Measurements from ENCODE around the gene RAPGEF3.
A peak's percentile ranks its signal among the peaks of the same experiment; 100 is the strongest.

The RAPGEF3 gene

DNA sequence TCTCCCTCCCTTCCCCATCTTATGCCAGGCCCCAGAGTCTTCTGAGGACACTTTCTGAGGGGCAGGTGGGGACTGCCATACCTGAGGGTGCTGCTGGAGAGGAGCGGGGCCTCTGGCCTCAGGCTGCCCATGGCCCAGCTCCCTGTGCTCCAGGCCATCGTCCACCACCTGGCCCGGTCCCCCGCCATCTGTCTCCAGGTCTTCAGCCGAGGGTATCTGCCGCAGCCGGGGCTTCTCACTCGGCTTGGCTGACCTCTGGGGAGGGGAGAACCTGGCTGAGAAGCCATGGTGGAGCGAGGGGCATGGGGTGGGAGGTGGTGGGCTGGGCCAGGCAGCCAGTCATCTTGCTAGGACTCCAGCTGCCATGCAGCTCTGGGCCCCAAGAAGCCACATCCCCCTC is 36.0 kb upstream of the RAPGEF3 start:
- H4K91ac ChIP-seq (ENCODE audit: low read length): no peak overlapping the region
- no peak overlapping the region for H2BK15ac ChIP-seq (ENCODE audit: low read depth, poor library complexity, severe bottlenecking)
- H2BK12ac ChIP-seq (ENCODE audit: low read length in 2 of 2): no peak overlapping the region
- no peak overlapping the region for H3K9ac ChIP-seq (ENCODE audit: low read length)
- H2BK120ac ChIP-seq (ENCODE audit: low read depth, low read length): no peak overlapping the region
- no peaks in the 10 kb centered on the region for H3K9me3 ChIP-seq (ENCODE audit: control insufficient read depth, low read length)
- DNase-seq: no peak
- no peak overlapping the region for H2AFZ ChIP-seq (ENCODE audit: low read depth, low read length)
- no peak overlapping the region for H3K27ac ChIP-seq (ENCODE audit: low read length, poor library complexity, severe bottlenecking)
- H3K4me3 ChIP-seq (ENCODE audit: insufficient read depth in 1 of 2, low read depth in 1 of 2, low read length in 2 of 2): no peak overlapping the region
- peaks cover 88 to 94% of the 10 kb centered on the region in 2 experiments for H3K36me3 ChIP-seq (ENCODE audit: control insufficient read depth in 1 of 2, insufficient read depth in 2 of 2, low read depth in 1 of 2, low read length in 2 of 2)
- H3K14ac ChIP-seq (ENCODE audit: low read length in 2 of 2): no peak overlapping the region
- H4K8ac ChIP-seq (ENCODE audit: low read length): no peak overlapping the region
- no peak overlapping the region for H2AK5ac ChIP-seq (ENCODE audit: low read length, severe bottlenecking)
- H3K4me1 ChIP-seq (ENCODE audit: control insufficient read depth, insufficient read depth, low read depth, low read length): peaks cover 6% of the 10 kb centered on the region
- WGBS: 96% methylated on average over 9 of the region's 9 CpGs
- no peak overlapping the region for H2BK5ac ChIP-seq (ENCODE audit: low read depth, low read length, poor library complexity, severe bottlenecking)
- H3K4ac ChIP-seq (ENCODE audit: low read depth in 1 of 2, low read length in 2 of 2): no peak overlapping the region
- peaks cover 62% of the 10 kb centered on the region for H3K79me1 ChIP-seq (replicated peaks; ENCODE audit: low read length, poor library complexity, severe bottlenecking)
- H3K18ac ChIP-seq (ENCODE audit: low read depth in 1 of 2, low read length in 2 of 2): no peak overlapping the region
- H3K4me2 ChIP-seq (ENCODE audit: low read length, poor library complexity, severe bottlenecking): no peak overlapping the region
- H3K23ac ChIP-seq (ENCODE audit: low read length in 2 of 2): no peak overlapping the region
- H3K27me3 ChIP-seq (ENCODE audit: control insufficient read depth in 1 of 2, insufficient read depth in 1 of 2, low read length in 2 of 2): no peaks in the 10 kb centered on the region

GRCh38 chr12:47793015-47793681 is 34.5 kb upstream of the RAPGEF3 start:
- H3K18ac ChIP-seq (ENCODE audit: low read depth in 1 of 2, low read length in 2 of 2): no peak overlapping the region
- no peak overlapping the region for H3K4me2 ChIP-seq (ENCODE audit: low read length, poor library complexity, severe bottlenecking)
- H3K4ac ChIP-seq (ENCODE audit: low read depth in 1 of 2, low read length in 2 of 2): no peak overlapping the region
- no peaks in the 10 kb centered on the region for H3K27me3 ChIP-seq (ENCODE audit: control insufficient read depth in 1 of 2, insufficient read depth in 1 of 2, low read length in 2 of 2)
- no peak overlapping the region for H2BK12ac ChIP-seq (ENCODE audit: low read length in 2 of 2)
- H4K8ac ChIP-seq (ENCODE audit: low read length): peak overlapping the region; percentile 21
- no peak overlapping the region for H3K23ac ChIP-seq (ENCODE audit: low read length in 2 of 2)
- H2AFZ ChIP-seq (ENCODE audit: low read depth, low read length): no peak overlapping the region
- H2AK5ac ChIP-seq (ENCODE audit: low read length, severe bottlenecking): no peak overlapping the region
- H3K4me1 ChIP-seq (ENCODE audit: control insufficient read depth, insufficient read depth, low read depth, low read length): peaks cover 2% of the 10 kb centered on the region
- H4K91ac ChIP-seq (ENCODE audit: low read length): no peak overlapping the region
- no peak overlapping the region for H2BK120ac ChIP-seq (ENCODE audit: low read depth, low read length)
- WGBS: 94% methylated on average over 15 of the region's 15 CpGs
- no peak overlapping the region for H3K9ac ChIP-seq (ENCODE audit: low read length)
- H3K4me3 ChIP-seq (ENCODE audit: insufficient read depth in 1 of 2, low read depth in 1 of 2, low read length in 2 of 2): no peak overlapping the region
- H3K9me3 ChIP-seq (ENCODE audit: control insufficient read depth, low read length): no peaks in the 10 kb centered on the region
- H2BK5ac ChIP-seq (ENCODE audit: low read depth, low read length, poor library complexity, severe bottlenecking): no peak overlapping the region
- H3K14ac ChIP-seq (ENCODE audit: low read length in 2 of 2): no peak overlapping the region
- H2BK15ac ChIP-seq (ENCODE audit: low read depth, poor library complexity, severe bottlenecking): no peak overlapping the region
- peaks cover 92 to 94% of the 10 kb centered on the region in 2 experiments for H3K36me3 ChIP-seq (ENCODE audit: control insufficient read depth in 1 of 2, insufficient read depth in 2 of 2, low read depth in 1 of 2, low read length in 2 of 2)
- H3K27ac ChIP-seq (ENCODE audit: low read length, poor library complexity, severe bottlenecking): no peak overlapping the region
- no peak for DNase-seq
- H3K79me1 ChIP-seq (replicated peaks; ENCODE audit: low read length, poor library complexity, severe bottlenecking): peaks cover 66% of the 10 kb centered on the region

DNA sequence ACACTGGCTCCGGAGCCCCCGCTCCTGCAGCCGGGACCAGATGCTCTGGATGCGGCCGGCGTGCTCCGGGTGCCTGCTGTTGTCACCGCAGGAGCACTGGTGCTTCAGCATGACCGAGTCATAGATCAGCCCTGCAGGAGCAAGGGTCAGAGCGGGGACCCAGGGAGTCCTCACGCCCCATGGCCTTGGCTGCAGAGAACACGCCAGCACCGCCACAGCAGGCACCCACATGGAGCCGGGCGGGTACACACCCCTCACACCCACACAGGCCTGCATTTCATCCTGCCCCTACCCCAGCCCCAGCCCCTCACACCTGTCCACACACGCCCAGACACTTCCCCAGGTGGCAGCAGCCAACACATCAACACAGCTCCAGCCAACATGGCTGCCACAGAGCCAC is 33.2 kb upstream of the RAPGEF3 start:
- WGBS: 97% methylated on average over 16 of the region's 16 CpGs
- no peaks in the 10 kb centered on the region for H3K9me3 ChIP-seq (ENCODE audit: control insufficient read depth, low read length)
- no peak overlapping the region for H2AK5ac ChIP-seq (ENCODE audit: low read length, severe bottlenecking)
- H3K14ac ChIP-seq (ENCODE audit: low read length in 2 of 2): no peak overlapping the region
- peaks cover 2% of the 10 kb centered on the region for H3K4me1 ChIP-seq (ENCODE audit: control insufficient read depth, insufficient read depth, low read depth, low read length)
- H4K8ac ChIP-seq (ENCODE audit: low read length): no peak overlapping the region
- no peak overlapping the region for H3K4ac ChIP-seq (ENCODE audit: low read depth in 1 of 2, low read length in 2 of 2)
- H3K79me1 ChIP-seq (replicated peaks; ENCODE audit: low read length, poor library complexity, severe bottlenecking): peaks cover 64% of the 10 kb centered on the region
- DNase-seq: no peak
- no peak overlapping the region for H3K18ac ChIP-seq (ENCODE audit: low read depth in 1 of 2, low read length in 2 of 2)
- H3K27ac ChIP-seq (ENCODE audit: low read length, poor library complexity, severe bottlenecking): no peak overlapping the region
- no peak overlapping the region for H2BK120ac ChIP-seq (ENCODE audit: low read depth, low read length)
- H2AFZ ChIP-seq (ENCODE audit: low read depth, low read length): no peak overlapping the region
- no peak overlapping the region for H3K4me3 ChIP-seq (ENCODE audit: insufficient read depth in 1 of 2, low read depth in 1 of 2, low read length in 2 of 2)
- no peak overlapping the region for H2BK5ac ChIP-seq (ENCODE audit: low read depth, low read length, poor library complexity, severe bottlenecking)
- no peak overlapping the region for H2BK12ac ChIP-seq (ENCODE audit: low read length in 2 of 2)
- no peak overlapping the region for H4K91ac ChIP-seq (ENCODE audit: low read length)
- H3K4me2 ChIP-seq (ENCODE audit: low read length, poor library complexity, severe bottlenecking): no peak overlapping the region
- H2BK15ac ChIP-seq (ENCODE audit: low read depth, poor library complexity, severe bottlenecking): no peak overlapping the region
- H3K9ac ChIP-seq (ENCODE audit: low read length): no peak overlapping the region
- H3K27me3 ChIP-seq (ENCODE audit: control insufficient read depth in 1 of 2, insufficient read depth in 1 of 2, low read length in 2 of 2): no peaks in the 10 kb centered on the region
- H3K23ac ChIP-seq (ENCODE audit: low read length in 2 of 2): no peak overlapping the region
- H3K36me3 ChIP-seq (ENCODE audit: control insufficient read depth in 1 of 2, insufficient read depth in 2 of 2, low read depth in 1 of 2, low read length in 2 of 2): peaks cover 93 to 94% of the 10 kb centered on the region in 2 experiments

DNA sequence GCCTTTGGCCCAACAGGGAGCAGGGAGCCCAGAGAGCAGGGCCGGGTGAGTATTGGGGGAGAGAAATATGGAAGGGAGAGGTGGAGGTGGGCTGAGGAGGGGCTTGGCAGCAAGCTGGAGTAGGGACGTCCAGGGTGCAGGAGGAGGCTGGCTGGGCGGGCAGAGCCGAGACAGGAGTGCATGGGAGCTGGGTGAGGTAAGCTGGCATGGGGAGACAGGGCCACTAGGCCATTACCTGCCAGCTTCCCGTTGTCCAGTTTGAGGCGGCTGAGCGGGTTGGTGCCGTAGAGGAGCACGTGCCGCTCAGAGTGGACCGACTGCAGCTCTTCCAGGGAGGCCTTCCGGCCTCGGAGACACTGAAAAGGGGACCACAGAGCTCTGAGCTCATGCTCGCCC is 32.7 kb upstream of the RAPGEF3 start:
- H3K4me2 ChIP-seq (ENCODE audit: low read length, poor library complexity, severe bottlenecking): no peak overlapping the region
- no peaks in the 10 kb centered on the region for H3K27me3 ChIP-seq (ENCODE audit: control insufficient read depth in 1 of 2, insufficient read depth in 1 of 2, low read length in 2 of 2)
- peaks cover 94% of the 10 kb centered on the region in 2 experiments for H3K36me3 ChIP-seq (ENCODE audit: control insufficient read depth in 1 of 2, insufficient read depth in 2 of 2, low read depth in 1 of 2, low read length in 2 of 2)
- H3K27ac ChIP-seq (ENCODE audit: low read length, poor library complexity, severe bottlenecking): no peak overlapping the region
- H2BK5ac ChIP-seq (ENCODE audit: low read depth, low read length, poor library complexity, severe bottlenecking): no peak overlapping the region
- H2BK120ac ChIP-seq (ENCODE audit: low read depth, low read length): no peak overlapping the region
- H3K4me1 ChIP-seq (ENCODE audit: control insufficient read depth, insufficient read depth, low read depth, low read length): peaks cover 2% of the 10 kb centered on the region
- H4K91ac ChIP-seq (ENCODE audit: low read length): no peak overlapping the region
- no peak overlapping the region for H2BK15ac ChIP-seq (ENCODE audit: low read depth, poor library complexity, severe bottlenecking)
- H3K14ac ChIP-seq (ENCODE audit: low read length in 2 of 2): no peak overlapping the region
- no peak overlapping the region for H3K23ac ChIP-seq (ENCODE audit: low read length in 2 of 2)
- H3K18ac ChIP-seq (ENCODE audit: low read depth in 1 of 2, low read length in 2 of 2): no peak overlapping the region
- no peaks in the 10 kb centered on the region for H3K9me3 ChIP-seq (ENCODE audit: control insufficient read depth, low read length)
- H3K4ac ChIP-seq (ENCODE audit: low read depth in 1 of 2, low read length in 2 of 2): no peak overlapping the region
- peaks cover 62% of the 10 kb centered on the region for H3K79me1 ChIP-seq (replicated peaks; ENCODE audit: low read length, poor library complexity, severe bottlenecking)
- H3K4me3 ChIP-seq (ENCODE audit: insufficient read depth in 1 of 2, low read depth in 1 of 2, low read length in 2 of 2): no peak overlapping the region
- H3K9ac ChIP-seq (ENCODE audit: low read length): no peak overlapping the region
- H2AFZ ChIP-seq (ENCODE audit: low read depth, low read length): no peak overlapping the region
- H2AK5ac ChIP-seq (ENCODE audit: low read length, severe bottlenecking): no peak overlapping the region
- no peak overlapping the region for H4K8ac ChIP-seq (ENCODE audit: low read length)
- no peak for DNase-seq
- WGBS: 98% methylated on average over 14 of the region's 14 CpGs
- H2BK12ac ChIP-seq (ENCODE audit: low read length in 2 of 2): no peak overlapping the region

Data from mesenchymal stem cell (in vitro differentiated cells and primary cell).